Umbilical cord (tissue), 2 donors: ENCODE measurements around the gene ARSD. TPM values are rescaled to one million over a fixed set of nuclear protein-coding genes. Genes with fewer than 3 reads are reported as not detected.

Experiments used
- DNase-seq: peaks from one replicate; pipeline ENCODE4 v3.0.0-alpha.2; 2015; ENCODE audit warnings: low spot score
- total RNA-seq: library from RNA; depleted of rRNA; stranded (reverse); fragments of >200 nt; gene quantifications from one replicate; pipeline ENCODE4 v1.2.3, GENCODE V29; 2014; ENCODE audit warnings: low replicate concordance; ENCODE audit not compliant: insufficient read depth

ARSD gene
- total RNA-seq, 1 donor from 2014 or later: 22.9 TPM

DNA sequence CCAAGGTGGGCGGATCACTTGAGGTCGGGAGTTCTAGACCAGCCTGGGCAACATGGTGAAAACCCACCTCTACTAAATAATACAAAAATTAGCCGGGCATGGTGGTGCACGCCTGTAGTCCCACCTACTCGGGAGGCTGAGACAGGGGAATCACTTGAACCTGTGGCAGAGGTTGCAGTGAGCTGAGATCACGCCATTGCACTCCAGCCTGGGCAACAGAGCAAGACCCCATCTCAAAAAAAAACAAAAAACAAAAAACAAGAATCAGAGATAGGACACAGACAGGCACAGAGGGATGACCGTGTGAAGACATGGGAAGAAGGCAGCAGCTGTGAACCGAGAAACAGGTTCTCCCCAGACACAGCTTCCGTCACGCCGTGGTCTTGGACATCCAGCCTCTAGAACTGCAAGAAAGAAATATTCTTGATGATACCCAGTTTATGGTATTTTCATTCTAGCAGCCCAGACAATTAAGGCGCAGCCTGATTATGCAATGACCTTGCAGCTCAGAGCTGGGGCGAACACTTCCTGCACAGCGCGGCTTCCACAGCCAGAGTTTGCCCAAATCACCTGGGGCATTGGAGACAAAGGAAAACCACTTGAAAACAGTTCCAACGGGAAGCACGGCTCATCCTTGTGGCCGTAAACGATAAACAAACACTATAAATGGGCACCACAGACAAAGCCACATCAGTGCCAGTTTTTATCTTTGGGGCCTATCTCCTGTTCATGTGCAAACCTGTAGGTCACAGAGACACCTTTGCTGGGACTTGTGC, 4.2 kb upstream of the ARSD start:
- no peak for DNase-seq

DNA sequence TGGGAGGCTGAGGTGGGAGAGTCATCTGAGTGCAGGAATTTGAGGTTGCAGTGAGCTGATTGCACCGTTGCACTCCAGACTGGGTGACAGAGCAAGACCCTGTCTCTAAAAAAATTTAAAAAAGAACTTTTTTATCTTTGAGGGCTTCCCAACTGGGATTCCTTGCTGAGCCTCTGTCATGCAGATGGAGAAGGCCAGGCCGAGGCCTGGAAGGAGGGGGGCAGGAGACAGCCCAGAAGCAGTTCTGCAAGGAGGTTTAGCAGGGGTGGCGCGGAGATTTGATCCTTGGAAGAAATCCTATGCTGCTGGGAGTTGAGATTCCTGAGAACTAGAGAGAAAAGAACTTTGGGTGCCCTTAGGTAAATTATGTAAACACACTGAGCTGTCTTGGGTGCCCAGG, 2.5 kb upstream of the ARSD start:
- peak; percentile 20 for DNase-seq

DNA sequence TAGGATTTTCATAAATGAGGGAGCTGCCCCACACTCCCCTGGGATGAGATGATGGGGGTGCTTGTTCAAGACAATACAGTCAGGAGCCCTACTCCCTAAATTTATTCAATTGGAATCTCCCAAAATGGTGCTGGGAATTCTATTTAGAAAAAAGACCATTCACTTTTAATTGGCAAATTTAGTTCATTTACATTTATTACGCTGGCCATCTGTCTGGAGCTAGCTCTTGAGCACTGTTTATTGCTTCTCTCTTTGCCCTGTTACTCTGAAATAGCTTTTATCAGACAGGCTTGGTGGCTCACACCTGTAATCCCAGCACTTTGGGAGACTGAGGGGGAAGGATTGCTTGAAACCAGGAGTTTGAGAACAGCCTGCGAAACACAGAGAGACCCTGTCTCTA, 2.0 kb upstream of the ARSD start:
- no peak for DNase-seq

DNA sequence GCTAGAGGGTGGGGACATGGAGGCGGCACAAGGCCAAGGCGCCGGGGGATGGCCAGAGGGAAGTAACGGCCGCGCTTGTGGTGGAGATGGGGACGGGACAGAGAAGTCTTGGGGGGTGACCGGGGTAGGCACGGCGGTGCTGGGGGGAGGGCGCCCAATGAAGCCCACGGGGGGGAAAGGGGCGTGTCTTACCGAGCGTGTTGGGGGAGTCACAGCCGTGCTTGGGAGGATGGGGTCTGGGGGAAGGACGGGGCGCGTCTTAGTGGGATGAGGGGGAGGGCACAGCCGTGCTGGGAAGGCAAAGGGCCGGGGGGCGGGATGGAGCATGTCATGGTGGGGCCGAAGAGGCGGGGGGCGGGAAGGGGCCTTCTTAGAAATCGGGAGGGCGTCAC, 952 bp downstream of the ARSD start:
- peak; percentile 72 for DNase-seq

DNA sequence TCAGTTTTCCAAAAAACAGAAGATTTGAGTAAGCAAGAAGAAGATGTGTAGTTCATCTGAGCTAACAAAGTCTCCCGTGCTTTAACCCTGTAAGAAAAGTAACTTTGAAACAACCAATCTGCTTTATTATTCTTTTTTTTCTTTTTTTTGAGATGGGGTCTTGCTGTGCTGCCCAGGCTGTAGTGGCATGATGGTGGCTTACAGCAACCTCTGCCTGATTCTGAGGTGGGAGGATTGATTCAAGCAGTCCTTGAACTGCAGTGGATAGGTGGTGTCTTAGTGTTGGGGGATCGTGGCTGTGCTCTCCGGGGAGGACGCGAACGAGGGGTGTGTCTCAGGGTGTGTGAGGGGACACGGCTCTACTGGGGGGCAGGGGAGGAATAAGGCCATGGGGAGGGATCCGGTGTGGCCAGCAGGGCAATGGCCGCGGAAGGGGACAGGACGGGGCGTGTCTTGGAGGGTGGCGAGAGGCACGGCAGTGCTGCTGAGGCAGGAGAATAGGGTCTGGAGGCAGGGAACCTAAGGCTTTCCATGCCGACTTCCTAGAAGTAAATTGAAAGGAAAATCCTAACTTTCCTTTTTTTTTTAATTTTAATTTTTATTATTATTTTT, 2.4 kb downstream of the ARSD start:
- DNase-seq: no peak

DNA sequence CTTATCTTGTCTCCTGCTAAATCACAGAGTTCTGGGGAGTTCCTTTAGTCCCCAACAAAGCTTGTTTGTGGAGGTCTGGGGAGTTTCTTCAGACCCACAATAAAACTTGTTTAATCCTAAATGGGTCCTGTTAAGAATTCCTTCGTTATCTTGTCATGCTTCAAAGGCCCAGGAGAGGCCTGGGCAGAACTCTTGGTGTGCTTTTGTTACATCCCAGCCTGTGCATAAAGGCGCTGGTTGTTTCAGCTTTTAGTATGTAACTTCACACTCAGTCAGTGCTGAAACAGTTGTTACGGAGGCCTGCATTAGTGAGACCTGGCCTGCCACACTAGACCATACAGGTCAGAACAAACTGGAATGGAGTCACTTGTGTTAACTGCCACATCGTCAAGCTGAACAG, 2.9 kb downstream of the ARSD start:
- DNase-seq: peak; percentile 46

DNA sequence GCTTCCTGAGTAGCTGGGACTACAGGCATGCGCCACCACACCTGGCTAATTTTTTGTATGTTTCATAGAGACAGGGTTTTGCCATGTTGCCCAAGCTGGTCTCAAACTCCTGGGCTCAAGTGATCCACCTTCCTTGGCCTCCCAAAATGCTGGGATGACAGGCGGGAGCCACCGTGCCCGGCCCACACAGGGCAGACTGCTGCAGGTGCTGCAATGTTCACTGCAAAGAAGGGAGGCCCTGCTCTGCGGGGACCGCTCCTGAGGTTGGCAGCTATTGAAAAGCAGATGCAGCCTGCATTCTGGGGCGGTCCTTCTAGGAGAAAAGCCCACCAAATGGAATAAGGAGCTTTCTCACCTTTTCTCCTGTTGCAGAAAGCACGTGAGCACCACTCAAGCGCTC, 5.0 kb downstream of the ARSD start:
- no peak for DNase-seq

DNA sequence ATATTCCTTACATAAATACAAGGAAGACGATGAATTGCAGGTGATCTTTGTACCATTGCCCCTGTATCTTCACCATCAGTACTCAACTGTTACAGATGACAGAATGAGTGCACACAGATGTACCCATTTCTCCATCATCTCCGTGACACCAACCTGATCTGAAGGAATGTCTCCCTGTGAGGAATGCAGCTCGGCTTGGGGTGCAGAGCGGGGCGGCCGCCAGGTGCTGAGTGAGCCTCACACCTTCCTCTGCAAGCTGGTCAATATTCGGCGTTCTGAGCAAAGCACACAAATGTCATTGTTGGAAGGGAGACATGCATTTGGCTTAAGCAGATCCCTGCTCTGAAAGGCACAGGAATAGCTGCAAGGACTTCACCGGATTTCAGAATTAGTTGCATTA, 7.4 kb downstream of the ARSD start:
- no peak for DNase-seq

DNA sequence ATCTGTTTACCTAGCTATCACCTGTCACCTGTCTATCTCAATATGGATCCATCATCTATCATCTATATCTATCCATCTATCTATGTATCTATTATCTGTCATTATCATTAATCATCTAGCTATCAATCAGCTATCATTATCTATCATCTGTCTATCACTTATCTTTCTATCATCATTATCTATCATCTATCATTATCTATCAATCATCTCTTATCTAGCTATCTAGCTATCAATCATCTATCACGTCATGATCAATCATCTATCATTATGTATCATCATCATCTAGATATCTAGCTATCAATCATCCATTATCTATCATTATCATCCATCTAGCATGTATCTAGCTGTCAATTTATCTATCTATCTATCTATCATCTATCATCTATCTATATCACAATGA, 7.9 kb downstream of the ARSD start:
- no peak for DNase-seq

DNA sequence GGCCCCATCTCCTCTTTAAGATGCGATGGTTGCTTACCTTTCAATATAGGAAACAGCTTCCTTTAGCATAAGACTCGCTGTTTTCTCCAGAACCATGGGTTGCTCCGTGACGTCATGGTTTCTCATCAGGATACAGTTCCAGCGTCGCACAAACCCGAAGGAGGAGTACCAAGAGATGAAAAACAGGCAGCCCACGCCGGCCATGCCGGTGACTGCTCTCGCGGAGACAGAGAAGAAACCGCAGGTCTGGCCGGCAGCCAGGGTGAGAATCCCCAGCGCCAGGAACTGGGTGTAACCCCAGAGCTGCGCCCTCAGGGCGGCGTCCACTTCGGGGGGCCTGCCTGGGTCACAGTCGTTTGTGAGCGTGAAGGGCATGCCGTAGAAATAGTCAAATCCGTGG, 11.4 kb downstream of the ARSD start:
- no peak for DNase-seq

DNA sequence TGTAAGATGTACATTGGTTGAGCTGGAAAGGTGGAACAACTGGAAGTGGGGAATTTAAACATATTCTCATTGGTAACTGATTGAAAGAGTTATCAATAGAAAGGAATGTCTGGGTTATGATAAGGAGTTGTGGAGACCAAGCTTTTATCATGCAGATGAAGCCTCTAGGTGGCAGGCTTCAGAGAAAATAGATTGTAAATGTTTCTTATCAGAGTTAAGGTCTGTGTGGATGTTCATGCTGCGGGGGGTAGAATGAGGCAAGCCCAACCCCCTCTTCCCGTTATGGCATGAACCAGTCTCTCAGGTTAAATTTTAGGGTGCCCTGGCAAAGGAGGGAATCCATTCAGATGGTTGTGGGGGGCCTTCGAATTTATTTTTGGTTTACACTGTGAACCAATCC, 16.0 kb downstream of the ARSD start:
- no peak for DNase-seq

DNA sequence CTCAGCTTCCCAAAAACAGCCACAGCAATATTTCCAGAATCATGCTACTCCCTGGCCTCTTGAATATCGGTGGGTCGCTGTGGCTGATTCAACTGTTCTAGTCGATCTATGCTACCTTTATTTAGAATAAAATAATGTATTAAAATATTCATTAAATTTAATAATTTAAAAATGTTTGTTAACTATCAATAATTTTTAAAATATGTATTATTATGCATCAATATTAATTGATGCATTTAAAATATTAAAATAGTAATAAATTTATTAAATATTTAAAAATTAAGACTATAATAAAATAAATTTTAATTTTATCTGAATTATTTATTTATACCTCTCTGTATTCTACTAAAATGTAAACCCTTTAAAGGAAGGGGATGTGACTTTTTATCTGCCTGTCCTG, 19.0 kb downstream of the ARSD start:
- DNase-seq: no peak

DNA sequence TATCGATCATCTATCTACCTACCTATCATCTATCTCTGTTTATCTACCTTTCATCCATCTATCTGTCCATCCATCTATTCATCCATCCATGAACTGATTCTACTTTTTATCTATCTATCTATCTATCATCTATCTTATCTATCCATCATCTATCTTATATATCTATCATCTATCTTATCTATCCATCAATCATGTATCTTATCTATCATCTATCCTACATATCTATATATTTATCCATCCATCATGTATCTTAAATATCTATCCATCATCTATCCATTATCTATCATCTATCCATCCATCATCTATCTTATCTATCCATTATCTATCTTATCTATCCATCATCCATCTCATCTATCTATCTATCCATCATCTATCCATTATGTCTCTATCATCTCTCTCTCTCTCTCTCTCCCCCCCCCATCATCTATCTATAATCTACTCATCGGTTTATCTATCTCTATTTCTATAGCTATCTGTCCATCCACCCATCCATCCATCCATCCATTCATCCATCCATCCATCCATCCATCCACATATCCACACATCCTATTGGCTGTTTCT, 20.9 kb downstream of the ARSD start:
- no peak for DNase-seq

DNA sequence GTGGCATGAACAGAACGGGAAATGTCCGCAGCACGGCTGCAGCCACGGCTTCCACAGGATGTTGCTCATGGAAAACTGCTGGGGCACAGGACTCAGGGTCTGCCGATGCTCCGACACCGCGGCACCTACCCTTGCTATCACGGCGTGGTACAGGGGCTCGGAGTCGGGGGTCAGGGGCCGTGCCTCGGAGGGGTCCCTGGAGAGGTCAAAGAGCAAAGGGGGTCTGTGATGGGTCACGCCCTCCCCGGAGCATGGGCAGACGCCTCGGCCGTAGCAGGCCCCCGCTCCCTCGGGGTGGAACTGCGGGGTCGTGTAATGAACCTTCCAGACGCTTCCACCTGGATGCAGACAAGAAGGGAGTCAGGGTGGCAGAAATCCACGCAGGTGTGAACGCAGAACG, 21.8 kb downstream of the ARSD start:
- no peak for DNase-seq

DNA sequence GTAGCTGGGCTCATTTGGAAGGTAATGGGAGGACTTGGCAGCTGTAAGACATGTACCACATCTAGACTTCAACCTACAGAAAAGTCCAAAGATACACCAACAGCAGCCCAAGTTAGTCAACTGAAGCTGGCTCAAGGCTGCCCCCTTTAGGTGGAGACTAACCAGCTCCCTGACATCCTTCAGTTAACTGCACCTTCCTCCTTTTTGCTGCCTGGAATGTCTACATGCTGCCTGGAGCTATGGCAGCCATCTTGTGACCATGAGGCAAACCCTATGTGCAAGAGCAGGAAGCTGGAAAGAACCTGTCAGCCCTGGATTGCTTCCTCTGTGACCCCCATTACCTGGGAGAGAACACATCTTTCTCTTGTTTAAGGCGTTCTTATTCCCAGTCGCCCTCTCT, 25.8 kb downstream of the ARSD start:
- no peak for DNase-seq

DNA sequence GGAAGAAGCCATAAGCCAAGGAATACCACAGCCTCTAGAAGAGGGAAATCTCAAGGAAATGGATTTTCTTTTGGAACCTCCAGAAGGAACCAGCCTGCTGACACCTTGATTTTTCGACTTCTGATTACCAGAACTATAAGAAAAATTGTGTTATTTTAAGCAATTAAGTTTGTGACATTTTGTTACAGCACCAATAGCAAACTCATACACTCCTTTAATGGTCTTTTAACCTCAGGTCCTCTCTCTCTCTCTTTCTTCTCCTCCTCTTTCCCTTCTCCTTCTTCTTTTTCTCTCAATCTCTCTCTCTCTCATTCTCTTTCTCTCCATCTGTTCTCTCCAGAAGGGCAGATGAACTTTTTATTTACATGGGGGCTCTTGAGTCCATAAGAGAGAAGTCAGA, 26.3 kb downstream of the ARSD start:
- no peak for DNase-seq

DNA sequence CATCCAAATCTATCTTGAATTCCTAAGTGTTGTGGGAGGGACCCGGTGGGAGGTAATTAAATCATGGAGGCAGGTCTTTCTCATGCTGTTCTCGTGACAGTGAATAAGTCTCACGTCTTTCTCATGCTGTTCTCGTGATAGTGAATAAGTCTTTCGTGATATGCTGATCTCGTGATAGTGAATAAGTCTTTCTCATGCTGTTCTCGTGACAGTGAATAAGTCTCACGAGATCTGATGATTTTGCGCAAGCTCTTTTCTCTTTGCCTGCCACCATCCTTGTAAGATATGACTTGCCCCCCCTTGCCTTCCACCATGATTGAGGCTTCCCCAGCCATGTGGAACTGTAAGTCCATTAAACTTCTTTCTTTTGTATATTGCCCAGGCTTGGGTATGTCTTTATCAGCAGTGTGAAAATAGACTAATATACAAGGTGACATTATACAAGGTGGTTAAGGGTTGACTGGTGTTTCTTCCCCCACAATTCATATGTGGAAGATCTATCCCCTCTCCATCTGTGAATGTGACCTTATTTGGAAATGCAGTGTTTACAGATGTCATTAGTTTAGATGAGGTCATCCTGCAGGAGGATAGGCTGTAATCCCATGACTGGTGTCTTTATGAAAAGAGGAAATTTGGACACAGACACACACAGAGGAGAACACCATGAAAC, 27.6 kb downstream of the ARSD start:
- no peak for DNase-seq

DNA sequence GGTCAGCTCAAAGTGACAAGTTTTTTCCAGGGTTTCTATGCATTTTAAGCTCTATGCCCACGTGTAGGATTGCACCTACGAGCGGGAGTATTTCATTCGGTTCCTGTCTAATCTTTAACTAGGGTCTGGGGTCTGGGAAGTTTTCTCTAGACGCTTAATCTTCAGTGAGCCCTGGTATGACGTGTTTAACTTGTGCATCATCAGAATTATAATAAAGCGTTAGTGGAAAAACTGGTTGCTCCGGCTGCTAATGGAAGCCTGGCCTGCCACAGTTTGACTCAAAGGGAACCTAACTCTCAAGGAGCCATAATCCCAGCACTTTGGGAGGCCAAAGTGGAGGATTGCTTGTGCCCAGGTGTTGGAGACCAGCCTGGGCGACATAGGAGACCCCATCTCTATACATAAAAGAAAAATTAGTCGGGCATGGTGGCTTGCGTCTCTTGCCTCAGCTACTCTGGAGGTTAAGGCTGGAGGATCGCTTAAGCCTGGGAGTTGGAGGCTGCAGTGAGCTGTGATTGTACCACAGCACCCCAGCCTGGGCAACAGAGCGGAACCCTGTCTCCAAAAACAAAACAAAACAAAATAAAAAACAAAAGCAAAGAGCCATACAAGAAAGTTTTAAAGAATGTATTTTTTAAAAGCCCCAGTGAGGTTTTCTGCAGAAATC, 30.2 kb downstream of the ARSD start:
- DNase-seq: peak; percentile 43

DNA sequence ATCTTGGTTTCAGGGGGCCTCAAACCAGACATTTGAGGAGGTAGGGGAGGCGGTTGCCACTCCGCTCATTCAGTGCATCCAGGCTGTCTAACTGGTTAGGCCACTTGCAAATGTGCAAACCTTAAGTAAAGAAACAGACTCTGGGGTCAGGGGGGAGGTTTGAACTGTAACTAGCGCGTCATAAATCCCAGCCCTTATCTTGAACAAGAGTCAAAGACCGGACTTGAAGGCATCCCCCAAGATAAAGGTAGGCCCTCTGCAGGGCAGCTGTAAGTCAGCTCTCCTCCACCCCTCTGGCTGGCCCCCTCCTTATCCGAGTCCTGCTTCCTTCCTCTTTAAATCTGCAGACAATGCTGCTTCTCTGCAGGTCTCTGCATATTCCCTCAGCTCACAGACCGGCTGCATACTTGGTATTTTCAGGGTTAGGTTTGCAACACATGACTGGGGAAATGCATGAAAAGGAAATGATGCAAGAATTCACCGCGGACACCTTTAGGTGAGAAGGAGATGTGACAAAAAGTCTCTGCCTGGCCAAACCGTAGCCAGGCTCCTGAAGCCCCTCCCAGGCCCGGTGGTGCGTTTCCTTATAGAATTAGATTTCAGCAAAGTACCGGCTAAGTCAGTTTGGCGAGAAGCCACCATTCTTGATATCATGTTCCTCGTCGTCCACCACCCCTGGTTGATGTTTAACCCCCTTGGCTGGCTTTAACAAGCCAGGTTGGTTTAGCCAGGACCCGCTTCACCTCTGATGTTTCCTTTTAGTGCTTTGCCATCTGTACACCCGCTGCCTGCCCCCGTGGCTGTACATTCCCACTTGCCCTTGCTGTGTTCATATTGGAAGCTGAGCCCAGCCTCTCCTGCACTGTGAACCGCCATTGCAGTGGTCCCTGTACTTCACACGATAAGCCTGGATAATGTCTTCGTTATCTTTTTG, 31.2 kb downstream of the ARSD start:
- DNase-seq: peak; percentile 90

DNA sequence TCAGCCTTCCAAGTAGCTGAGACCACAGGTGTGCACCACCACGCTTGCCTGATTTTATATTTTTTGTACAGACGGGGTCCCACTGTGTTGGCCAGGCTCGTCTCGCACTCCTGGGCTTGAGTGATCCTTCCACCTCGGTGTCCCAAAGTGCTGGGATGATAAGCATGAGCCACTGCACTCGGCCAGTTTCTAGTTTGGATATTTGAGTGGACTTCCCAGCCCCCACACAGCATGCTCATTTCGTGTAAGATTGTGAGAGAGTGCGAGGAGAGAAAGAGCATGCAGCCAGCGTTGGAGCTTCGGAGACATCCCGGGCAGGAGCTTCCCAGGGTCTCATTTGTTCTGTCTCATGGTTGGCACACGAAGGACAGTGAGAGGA, 31.8 kb downstream of the ARSD start:
- DNase-seq: no peak

DNA sequence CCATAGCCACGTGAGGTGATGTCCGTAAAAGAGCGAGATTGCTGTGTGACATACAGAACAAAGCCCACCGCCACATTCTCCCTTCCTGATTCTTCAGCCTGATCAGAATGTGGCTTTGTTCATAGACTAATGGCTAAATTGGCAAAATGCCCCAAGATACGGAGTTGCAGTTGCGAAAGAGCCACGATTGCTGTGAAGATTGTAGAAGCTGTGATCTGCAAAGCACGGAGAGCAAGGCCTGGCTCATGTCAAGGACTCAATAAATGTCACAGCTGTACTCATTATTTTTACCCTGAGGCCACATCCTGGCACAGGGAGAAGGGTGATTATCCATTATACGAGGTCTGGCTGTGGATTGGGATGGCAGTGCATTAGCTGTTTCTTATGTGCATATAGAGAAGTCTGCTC, 34.2 kb downstream of the ARSD start:
- peak; percentile 96 for DNase-seq
